ENCODE data around the gene SLC39A10.
"Not testable (repeated sequence)": the region's sequence is repeated elsewhere in the genome, so short reads cannot be mapped to it uniquely, and the experiment has no call there.

Gene SLC39A10

DNA sequence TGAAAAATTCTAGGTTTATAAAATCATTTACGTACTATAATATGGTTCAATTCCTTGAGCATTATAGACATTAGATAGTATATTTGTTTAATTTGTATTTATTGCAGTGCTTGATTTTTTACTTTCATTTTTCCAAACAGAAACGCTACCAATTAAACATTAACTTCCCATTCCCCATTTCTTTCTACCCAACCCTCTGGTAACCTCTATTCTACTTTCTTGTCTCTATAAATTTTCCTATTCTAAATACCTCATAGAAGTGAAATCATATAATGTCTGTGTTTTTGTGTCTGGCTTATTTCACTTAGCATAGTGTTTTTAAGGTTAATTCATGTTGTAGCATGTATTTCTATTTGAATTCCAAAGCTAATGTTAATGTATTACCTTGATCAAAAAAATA lies 11.6 kb upstream of the SLC39A10 start:
- H3K4me3 ChIP-seq (ENCODE audit: low read depth, low read length) = no peak overlapping the region
- TF ChIP-seq, protein P1, sequence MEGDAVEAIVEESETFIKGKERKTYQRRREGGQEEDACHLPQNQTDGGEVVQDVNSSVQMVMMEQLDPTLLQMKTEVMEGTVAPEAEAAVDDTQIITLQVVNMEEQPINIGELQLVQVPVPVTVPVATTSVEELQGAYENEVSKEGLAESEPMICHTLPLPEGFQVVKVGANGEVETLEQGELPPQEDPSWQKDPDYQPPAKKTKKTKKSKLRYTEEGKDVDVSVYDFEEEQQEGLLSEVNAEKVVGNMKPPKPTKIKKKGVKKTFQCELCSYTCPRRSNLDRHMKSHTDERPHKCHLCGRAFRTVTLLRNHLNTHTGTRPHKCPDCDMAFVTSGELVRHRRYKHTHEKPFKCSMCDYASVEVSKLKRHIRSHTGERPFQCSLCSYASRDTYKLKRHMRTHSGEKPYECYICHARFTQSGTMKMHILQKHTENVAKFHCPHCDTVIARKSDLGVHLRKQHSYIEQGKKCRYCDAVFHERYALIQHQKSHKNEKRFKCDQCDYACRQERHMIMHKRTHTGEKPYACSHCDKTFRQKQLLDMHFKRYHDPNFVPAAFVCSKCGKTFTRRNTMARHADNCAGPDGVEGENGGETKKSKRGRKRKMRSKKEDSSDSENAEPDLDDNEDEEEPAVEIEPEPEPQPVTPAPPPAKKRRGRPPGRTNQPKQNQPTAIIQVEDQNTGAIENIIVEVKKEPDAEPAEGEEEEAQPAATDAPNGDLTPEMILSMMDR (IDR thresholded peaks at IDR 0.05; ENCODE audit: borderline replicate concordance, insufficient read depth, low read depth, low read length) = no peak

DNA sequence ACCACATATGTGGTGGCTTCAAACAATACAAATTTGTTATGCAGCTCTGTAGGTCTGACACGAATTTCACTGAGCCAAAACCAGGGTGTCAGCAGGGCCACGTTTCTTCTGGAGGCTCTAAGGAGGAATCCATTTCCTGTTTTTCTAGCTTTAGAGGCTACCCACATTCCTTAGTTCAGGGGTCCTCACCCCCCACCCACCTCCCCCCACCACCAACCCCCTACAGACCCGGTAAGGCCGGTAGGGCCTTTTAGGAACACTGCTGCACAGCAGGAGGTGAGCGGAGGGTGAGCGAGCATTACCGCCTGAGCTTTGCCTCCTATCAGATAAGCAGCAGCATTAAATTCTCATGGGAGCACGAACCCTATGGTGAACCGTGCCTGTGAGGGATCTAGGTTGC lies 10.6 kb upstream of the SLC39A10 start:
- no peak overlapping the region for H3K4me3 ChIP-seq (ENCODE audit: low read depth, low read length)
- TF ChIP-seq, protein P1 (IDR thresholded peaks at IDR 0.05; ENCODE audit: borderline replicate concordance, insufficient read depth, low read depth, low read length) = no peak

DNA sequence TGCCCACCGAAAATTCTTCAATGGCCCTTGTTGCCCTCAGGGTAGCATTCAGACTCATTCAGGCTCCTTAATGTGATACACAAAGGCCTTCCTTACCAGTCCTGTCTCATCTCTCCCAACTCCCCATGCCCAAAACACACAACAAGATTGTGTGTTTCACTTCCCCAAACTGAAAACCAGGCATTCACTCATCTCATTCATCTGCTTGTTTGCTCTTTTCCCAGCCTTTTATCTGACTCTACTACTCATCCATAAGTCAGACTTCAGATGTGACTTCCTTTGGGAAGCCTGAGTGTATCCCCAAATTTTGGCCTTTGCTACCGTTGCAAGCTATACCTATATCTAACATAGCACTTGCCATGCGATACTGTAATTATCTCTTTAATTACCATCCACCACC lies 9.7 kb upstream of the SLC39A10 start:
- TF ChIP-seq, protein P1 (IDR thresholded peaks at IDR 0.05; ENCODE audit: borderline replicate concordance, insufficient read depth, low read depth, low read length) = no peak
- no peak overlapping the region for H3K4me3 ChIP-seq (ENCODE audit: low read depth, low read length)

DNA sequence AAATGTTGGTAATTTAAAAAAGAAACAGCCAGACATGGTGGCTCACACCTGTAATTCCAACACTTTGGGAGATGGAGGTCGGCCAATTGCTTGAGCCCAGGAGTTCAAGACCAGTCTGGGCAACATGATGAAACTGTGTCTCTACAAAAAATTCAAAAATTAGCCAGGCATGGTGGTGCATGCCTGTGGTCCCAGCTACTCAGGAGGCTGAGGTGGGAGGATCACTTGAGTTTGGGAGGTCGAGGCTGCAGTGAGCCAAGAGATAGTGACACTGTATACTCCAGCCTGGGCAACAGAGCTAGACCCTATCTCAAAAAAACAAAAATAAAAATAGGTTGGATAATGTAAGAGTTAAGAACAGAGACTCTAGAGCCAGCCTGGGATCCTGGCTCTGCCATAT lies 8.7 kb upstream of the SLC39A10 start:
- H3K4me3 ChIP-seq (ENCODE audit: low read depth, low read length) = not testable (repeated sequence)

DNA sequence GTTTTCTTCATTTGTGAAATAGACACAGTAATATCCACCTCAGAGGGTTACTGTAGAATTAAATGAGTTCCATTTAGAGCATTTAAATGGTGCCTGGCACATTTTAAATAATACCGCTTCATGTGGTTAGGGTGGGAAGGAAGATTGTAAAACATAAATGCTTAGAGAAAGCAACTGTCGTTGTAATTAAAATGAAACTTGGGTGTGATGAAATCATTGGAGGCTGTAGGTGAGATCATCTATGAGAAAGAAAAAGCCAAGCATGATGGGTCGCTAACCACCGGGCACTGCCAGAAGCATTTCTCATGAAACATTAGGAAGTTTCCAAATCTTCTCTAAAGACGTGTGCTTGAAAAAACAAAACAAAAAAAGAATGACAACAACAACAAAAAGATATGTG lies 8.2 kb upstream of the SLC39A10 start:
- H3K4me3 ChIP-seq (ENCODE audit: low read depth, low read length) = no peak overlapping the region

DNA sequence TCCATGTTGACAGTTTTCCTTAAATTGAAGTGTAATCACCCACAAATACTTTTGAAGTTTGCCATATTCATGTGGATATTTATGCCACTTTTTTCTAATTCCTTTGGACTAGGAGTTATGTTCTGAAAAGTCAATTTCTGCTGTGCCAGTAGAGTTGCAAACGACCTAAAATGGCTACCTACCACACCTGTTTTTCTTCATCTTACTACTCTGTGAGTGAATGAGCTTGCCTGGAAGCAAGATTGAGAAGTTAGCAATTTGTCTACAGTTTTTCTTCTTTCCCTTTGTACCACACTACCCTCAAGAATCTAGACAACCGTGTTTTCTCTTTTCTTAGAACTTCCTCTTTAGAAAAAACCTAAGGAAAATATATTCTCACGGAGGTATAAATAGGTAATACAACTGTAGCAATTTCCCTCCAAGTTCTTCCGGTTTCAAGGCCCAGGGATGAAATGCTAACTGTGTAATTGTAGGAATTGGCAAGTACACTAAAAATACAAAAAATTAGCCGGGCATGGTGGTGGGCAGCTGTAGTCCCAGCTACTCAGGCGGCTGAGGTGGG lies 7.3 kb upstream of the SLC39A10 start:
- TF ChIP-seq, protein P1 (IDR thresholded peaks at IDR 0.05; ENCODE audit: borderline replicate concordance, insufficient read depth, low read depth, low read length) = no peak
- H3K4me3 ChIP-seq (ENCODE audit: low read depth, low read length) = no peak overlapping the region

More for the DNA sequence above, 8.2 kb upstream of the SLC39A10 start:
- TF ChIP-seq, protein P1 (IDR thresholded peaks at IDR 0.05; ENCODE audit: borderline replicate concordance, insufficient read depth, low read depth, low read length) = no peak

DNA sequence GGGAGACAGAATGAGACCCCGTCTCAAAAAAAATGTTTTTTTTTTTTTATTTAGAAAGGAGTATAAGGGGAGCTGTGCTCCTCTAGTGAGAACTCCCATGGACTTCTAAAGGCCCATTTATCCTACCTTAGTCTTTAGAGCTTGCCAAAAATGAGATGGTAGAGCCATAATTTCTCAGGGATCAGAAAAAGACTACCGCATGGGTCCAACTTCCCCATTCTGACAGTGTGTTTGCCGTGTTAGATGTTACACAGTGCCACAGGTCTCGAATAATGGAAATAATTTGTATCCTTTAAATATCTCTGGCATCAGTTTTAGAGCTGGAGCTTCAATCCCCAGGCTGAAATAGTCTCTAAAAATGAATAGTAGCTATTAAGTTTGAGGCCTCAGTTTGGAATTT lies 6.0 kb upstream of the SLC39A10 start:
- no peak overlapping the region for H3K4me3 ChIP-seq (ENCODE audit: low read depth, low read length)
- TF ChIP-seq, protein P1 (IDR thresholded peaks at IDR 0.05; ENCODE audit: borderline replicate concordance, insufficient read depth, low read depth, low read length) = no peak

DNA sequence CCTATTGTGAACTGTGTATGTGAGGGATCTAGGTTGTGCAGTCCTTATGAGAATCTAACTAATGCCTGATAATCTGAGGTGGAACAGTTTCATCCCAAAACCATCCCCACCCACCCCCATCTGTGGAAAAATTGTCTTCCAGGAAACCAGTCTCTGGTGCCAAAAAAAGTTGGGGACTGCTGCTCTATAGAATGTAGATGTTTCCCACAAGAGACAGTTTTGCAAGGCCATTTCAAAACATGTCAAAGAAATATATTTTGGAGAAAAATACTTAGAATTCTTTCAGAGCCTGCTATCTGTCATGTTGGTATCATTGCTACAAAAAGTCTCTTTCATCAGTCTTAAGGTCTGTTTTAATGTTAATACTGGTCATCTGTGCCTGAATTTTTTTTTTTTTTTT lies 4.1 kb upstream of the SLC39A10 start:
- TF ChIP-seq, protein P1 (IDR thresholded peaks at IDR 0.05; ENCODE audit: borderline replicate concordance, insufficient read depth, low read depth, low read length) = no peak
- H3K4me3 ChIP-seq (ENCODE audit: low read depth, low read length) = no peak overlapping the region

Measured in GM12875 (cell line).